IMR-90 (cell line): ENCODE measurements around the gene SCLY. TPM values are rescaled to one million over a fixed set of nuclear protein-coding genes. Genes with fewer than 3 reads are reported as not detected.
A peak's percentile ranks its signal among the peaks of the same experiment; 100 is the strongest.

ENCODE experiments used
- ATAC-seq: fragments of 200-7000 bp; cut with Tn5 transposase; 2 replicates; pipeline ENCODE4 v1.9.1; 2020; ENCODE audit warnings: low read depth, mild to moderate bottlenecking, moderate library complexity
- BruUV-seq: library from RNA; stranded (reverse); fragments of 400-500 nt; replicated peaks from 2 replicates; lab custom pipeline; 2021; lab: Mats Ljungman, UMichigan
- CTCF ChIA-PET: fragments of 300-600 bp; formaldehyde crosslinking; extraction: SDS; loops from one replicate; lab custom pipeline; 2021; ENCODE audit warnings: antibody characterized with exemption; lab: Yijun Ruan, JAX
- POLR2A ChIA-PET: fragments of 300-600 bp; sonication (Branson Sonifier 250); formaldehyde crosslinking; loops from one replicate; lab custom pipeline; 2022; ENCODE audit warnings: antibody characterized with exemption; ENCODE audit not compliant: unreplicated experiment; lab: Charles Lee
- DNase-seq: peaks from one replicate; pipeline ENCODE4 v3.0.0; 2013
- H2AFZ ChIP-seq: replicated peaks from 2 replicates; pipeline ENCODE3; 2013; ENCODE audit warnings: low read length, mild to moderate bottlenecking; ENCODE audit not compliant: poor library complexity
- H2AK5ac ChIP-seq: 2 replicates; pipeline ENCODE4 v1.6.1; 2013; ENCODE audit warnings: low read depth, low read length, inconsistent platforms
- H2AK9ac ChIP-seq: replicated peaks from 2 replicates; pipeline ENCODE3; 2013; ENCODE audit warnings: mild to moderate bottlenecking, low read depth, low read length, moderate library complexity; ENCODE audit not compliant: poor library complexity
- H2BK120ac ChIP-seq: 2 replicates; pipeline ENCODE4 v1.6.1; 2013; ENCODE audit warnings: low read depth, low read length, inconsistent platforms
- H2BK15ac ChIP-seq: 3 replicates; pipeline ENCODE4 v1.6.1; 2013; ENCODE audit warnings: low read depth, low read length, inconsistent platforms
- H2BK20ac ChIP-seq: 2 replicates; pipeline ENCODE4 v1.6.1; 2013; ENCODE audit warnings: low read depth, mild to moderate bottlenecking, inconsistent platforms, low read length, moderate library complexity
- H2BK5ac ChIP-seq: 2 replicates; pipeline ENCODE4 v1.6.1; 2013; ENCODE audit warnings: mild to moderate bottlenecking, low read depth, low read length, inconsistent platforms; ENCODE audit not compliant: poor library complexity, severe bottlenecking
- H3K14ac ChIP-seq: replicated peaks from 2 replicates; pipeline ENCODE4 v1.6.1; 2013; ENCODE audit warnings: low read depth, low read length, inconsistent platforms
- H3K18ac ChIP-seq: 2 replicates; pipeline ENCODE4 v1.6.1; 2013; ENCODE audit warnings: low read depth, low read length, control low read depth
- H3K23ac ChIP-seq: 2 replicates; pipeline ENCODE4 v1.6.1; 2013; ENCODE audit warnings: low read depth, low read length, inconsistent platforms
- H3K27ac ChIP-seq: 2 replicates; pipeline ENCODE4 v1.5.1; 2013; ENCODE audit warnings: mild to moderate bottlenecking, control low read depth, low read length; ENCODE audit not compliant: insufficient read depth
- H3K27me3 ChIP-seq: 2 replicates; pipeline ENCODE4 v1.6.1; 2013; ENCODE audit warnings: low read length; ENCODE audit not compliant: control insufficient read depth, insufficient read depth
- H3K36me3 ChIP-seq: 2 replicates; pipeline ENCODE4 v1.6.1; 2013; ENCODE audit warnings: low read length, mixed read lengths; ENCODE audit not compliant: control insufficient read depth, insufficient read depth
- H3K4ac ChIP-seq: 2 replicates; pipeline ENCODE4 v1.6.1; 2013; ENCODE audit warnings: low read depth, low read length, inconsistent platforms
- H3K4me1 ChIP-seq: 2 replicates; pipeline ENCODE4 v1.6.1; 2013; ENCODE audit warnings: low read length, mixed read lengths; ENCODE audit not compliant: control insufficient read depth, insufficient read depth
- H3K4me2 ChIP-seq: 2 replicates; pipeline ENCODE4 v1.6.1; 2013; ENCODE audit warnings: low read depth, mild to moderate bottlenecking, control low read depth, low read length, moderate library complexity
- H3K4me3 ChIP-seq: 2 replicates; pipeline ENCODE4 v1.5.1; 2013; ENCODE audit warnings: low read depth, mild to moderate bottlenecking, control low read depth, low read length, moderate library complexity; ENCODE audit not compliant: insufficient read depth
- H3K56ac ChIP-seq: 2 replicates; pipeline ENCODE4 v1.6.1; 2013; ENCODE audit warnings: low read length, inconsistent platforms; ENCODE audit not compliant: insufficient read depth; ENCODE audit errors: extremely low read depth
- H3K79me1 ChIP-seq, 2 experiments: 2 replicates each; pipeline ENCODE4 v1.6.1; 2013; ENCODE audit warnings: low read length in 2 of 2, inconsistent platforms in 1 of 2, low read depth in 1 of 2
- H3K9ac ChIP-seq: 2 replicates; pipeline ENCODE4 v1.6.1; 2013; ENCODE audit warnings: low read depth, low read length, control low read depth
- H3K9me1 ChIP-seq: 2 replicates; pipeline ENCODE4 v1.6.1; 2013; ENCODE audit warnings: low read length, inconsistent platforms; ENCODE audit not compliant: insufficient read depth
- H3K9me3 ChIP-seq: 2 replicates; pipeline ENCODE4 v1.6.1; 2013; ENCODE audit warnings: low read length; ENCODE audit not compliant: control insufficient read depth, insufficient read depth
- H4K20me1 ChIP-seq: 2 replicates; pipeline ENCODE4 v1.6.1; 2013; ENCODE audit warnings: low read length, inconsistent platforms; ENCODE audit not compliant: insufficient read depth
- H4K5ac ChIP-seq: 2 replicates; pipeline ENCODE4 v1.6.1; 2013; ENCODE audit warnings: mild to moderate bottlenecking, low read depth, low read length, control low read depth
- H4K8ac ChIP-seq, 2 experiments: 2 replicates each; pipeline ENCODE4 v1.6.1; 2013; ENCODE audit warnings: low read depth in 2 of 2, low read length in 2 of 2, control low read depth in 1 of 2, inconsistent platforms in 1 of 2
- H4K91ac ChIP-seq: 2 replicates; pipeline ENCODE4 v1.6.1; 2013; ENCODE audit warnings: low read depth, low read length, inconsistent platforms; ENCODE audit not compliant: insufficient read depth
- RAD21 ChIP-seq: IDR thresholded peaks from 2 replicates; pipeline ENCODE4 v1.6.1; 2012; ENCODE audit warnings: low read length, improper control_type of control experiment
- WGBS, 2 experiments: methylation state at CpG; one replicate each; pipeline versions ENCODE4 v1.1.5 to v1.1.7; 2013; ENCODE audit warnings: missing lambda C conversion rate in 2 of 2; ENCODE audit not compliant: insufficient read length in 1 of 2; ENCODE audit errors: extremely low coverage in 2 of 2; 5-methylcytosine and 5-hydroxymethylcytosine counted together
- dilution Hi-C: fragments of 300-500 bp; cut with HindIII; formaldehyde crosslinking; loops from one replicate; pipeline ENCODE4 v1.14.3; 2018; ENCODE audit warnings: low sequenced_read_pairs; ENCODE audit not compliant: unreplicated experiment
- in situ Hi-C: fragments of 300-500 bp; cut with MboI; formaldehyde crosslinking; loops from 3 replicates; pipeline ENCODE4 v1.14.3; 2019; ENCODE audit warnings: low sequenced_read_pairs, inconsistent platforms, mixed read lengths
- intact Hi-C: fragments of 100-400 bp; cut with micrococcal nuclease; formaldehyde crosslinking; loops from 2 replicates; pipeline ENCODE4 v1.10.0; 2022
- polyA plus RNA-seq, 3 experiments: library from polyadenylated mRNA; depleted of rRNA; stranded (reverse); fragments of >200 nt; gene quantifications; 2 replicates each; pipeline ENCODE4 v1.2.3, GENCODE V29; 2012; ENCODE audit warnings: low replicate concordance in 1 of 3
- total RNA-seq: library from RNA; depleted of rRNA; stranded (reverse); fragments of >200 nt; gene quantifications from 2 replicates; pipeline ENCODE4 v1.2.3, GENCODE V29; 2012
- TF ChIP-seq, protein P1 (sequence below): conservative IDR thresholded peaks from 2 replicates; pipeline ENCODE4 v1.5.1; 2012; ENCODE audit warnings: mild to moderate bottlenecking, low read depth, low read length, improper control_type of control experiment

The SCLY gene
- total and polyA plus RNA-seq, 2 of the 4 experiments (the other 2 are of a cell fraction): 8.6 to 10.5 TPM

- no peak overlapping the region for H2AFZ ChIP-seq
- intact Hi-C loops (loop anchor here (2.0 kb wide), 1 partner anchor 248 kb away; the partner anchor contains the start of gene RAMP1), in situ Hi-C loops (no loop called here), dilution Hi-C loops (no loop called here)
- DNase-seq (no peak), ATAC-seq (no peak)
- H3K56ac ChIP-seq: no peak overlapping the region
- CTCF ChIA-PET: no interaction called here
- H3K18ac ChIP-seq: no peak overlapping the region
- POLR2A ChIA-PET: no interaction called here
- H2BK15ac ChIP-seq: no peak overlapping the region
- H3K27ac ChIP-seq: no peak overlapping the region
- H4K91ac ChIP-seq: no peak overlapping the region
- H3K23ac ChIP-seq: no peak overlapping the region
- H3K79me1 ChIP-seq: no peaks in the 10 kb centered on the region
- H3K36me3 ChIP-seq: no peaks in the 10 kb centered on the region
- no peaks in the 10 kb centered on the region for H4K20me1 ChIP-seq
- H2BK5ac ChIP-seq: no peak overlapping the region
- H2BK120ac ChIP-seq: no peak overlapping the region
- no TSS peak for BruUV-seq
- H2AK5ac ChIP-seq: no peak overlapping the region
- H4K8ac ChIP-seq: no peak overlapping the region
- TF ChIP-seq RAD21: no peak
- TF ChIP-seq, protein P1, sequence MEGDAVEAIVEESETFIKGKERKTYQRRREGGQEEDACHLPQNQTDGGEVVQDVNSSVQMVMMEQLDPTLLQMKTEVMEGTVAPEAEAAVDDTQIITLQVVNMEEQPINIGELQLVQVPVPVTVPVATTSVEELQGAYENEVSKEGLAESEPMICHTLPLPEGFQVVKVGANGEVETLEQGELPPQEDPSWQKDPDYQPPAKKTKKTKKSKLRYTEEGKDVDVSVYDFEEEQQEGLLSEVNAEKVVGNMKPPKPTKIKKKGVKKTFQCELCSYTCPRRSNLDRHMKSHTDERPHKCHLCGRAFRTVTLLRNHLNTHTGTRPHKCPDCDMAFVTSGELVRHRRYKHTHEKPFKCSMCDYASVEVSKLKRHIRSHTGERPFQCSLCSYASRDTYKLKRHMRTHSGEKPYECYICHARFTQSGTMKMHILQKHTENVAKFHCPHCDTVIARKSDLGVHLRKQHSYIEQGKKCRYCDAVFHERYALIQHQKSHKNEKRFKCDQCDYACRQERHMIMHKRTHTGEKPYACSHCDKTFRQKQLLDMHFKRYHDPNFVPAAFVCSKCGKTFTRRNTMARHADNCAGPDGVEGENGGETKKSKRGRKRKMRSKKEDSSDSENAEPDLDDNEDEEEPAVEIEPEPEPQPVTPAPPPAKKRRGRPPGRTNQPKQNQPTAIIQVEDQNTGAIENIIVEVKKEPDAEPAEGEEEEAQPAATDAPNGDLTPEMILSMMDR: 0 out of 2 replicates have a peak, but pooled peaks have one; percentile 11
- H3K4me3 ChIP-seq: no peak overlapping the region
- peaks cover 2% of the 10 kb centered on the region; the same call in 1 of the 2 replicates for H3K9me3 ChIP-seq
- H3K4me2 ChIP-seq: no peak overlapping the region
- H3K27me3 ChIP-seq: no peaks in the 10 kb centered on the region; the same call in 1 of the 2 replicates
- H3K9me1 ChIP-seq: no peaks in the 10 kb centered on the region
- H3K4ac ChIP-seq: no peak overlapping the region
- H4K5ac ChIP-seq: no peak overlapping the region
- H3K14ac ChIP-seq: no peak overlapping the region
- no peak overlapping the region for H3K9ac ChIP-seq
- H3K4me1 ChIP-seq: no peaks in the 10 kb centered on the region
- no peak overlapping the region for H2BK20ac ChIP-seq
- H2AK9ac ChIP-seq: no peak overlapping the region
- 100% methylated on average over 1 of the region's 13 CpGs; no CpG with 5 or more reads in 1 of the 2 experiments for WGBS, 2 experiments
Measured at GRCh38 chr2:238106339-238106697, 45.5 kb downstream of the SCLY start.
